GM12891 (cell line): ENCODE results near the gene AHSG.

Experiments used
- POLR2A ChIP-seq: IDR thresholded peaks from 2 replicates; pipeline ENCODE4 v1.6.1; 2011; ENCODE audit warnings: low read depth, low read length, control low read depth
- POLR2AphosphoS5 ChIP-seq: IDR thresholded peaks from 2 replicates; pipeline ENCODE4 v1.6.1; 2011; ENCODE audit warnings: low read depth, low read length, control low read depth
- SPI1 ChIP-seq: IDR thresholded peaks from 2 replicates; pipeline ENCODE4 v1.6.1; 2011; ENCODE audit warnings: low read depth, low read length, control low read depth

DNA sequence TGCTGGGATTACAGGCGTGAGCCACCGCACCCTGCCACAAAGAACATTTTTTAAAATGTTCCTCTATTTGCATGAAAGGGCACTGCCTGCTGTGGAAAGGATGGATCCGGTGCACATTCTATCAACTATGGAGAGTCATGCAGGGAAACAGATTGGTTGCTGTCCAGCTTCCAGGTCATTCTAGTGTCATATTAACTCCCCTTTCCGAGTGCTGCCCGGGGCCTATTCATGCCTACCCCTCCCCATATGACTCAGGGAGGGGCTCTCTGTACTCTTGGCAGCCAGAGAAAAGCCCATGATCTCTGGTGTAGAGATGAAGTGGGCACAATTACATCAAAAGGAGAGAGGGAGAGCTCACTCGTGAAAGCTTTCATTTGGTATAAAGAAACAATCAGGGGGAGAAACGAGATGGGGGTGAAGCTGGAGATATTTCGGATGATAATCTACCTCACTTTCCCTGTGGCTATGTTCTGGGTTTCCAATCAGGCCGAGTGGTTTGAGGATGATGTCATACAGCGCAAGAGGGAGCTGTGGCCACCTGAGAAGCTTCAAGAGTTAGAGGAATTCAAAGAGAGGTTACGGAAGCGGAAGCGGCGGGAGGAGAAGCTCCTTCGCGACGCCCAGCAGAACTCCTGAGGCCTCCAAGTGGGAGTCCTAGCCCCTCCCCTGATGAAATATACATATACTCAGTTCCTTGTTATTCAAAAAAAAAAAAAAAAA, 16.1 kb upstream of the AHSG start:
- TF ChIP-seq POLR2A (no peak), POLR2AphosphoS5 (no peak), SPI1 (no peak)
